ENCODE data around the gene PCNT.

DNA sequence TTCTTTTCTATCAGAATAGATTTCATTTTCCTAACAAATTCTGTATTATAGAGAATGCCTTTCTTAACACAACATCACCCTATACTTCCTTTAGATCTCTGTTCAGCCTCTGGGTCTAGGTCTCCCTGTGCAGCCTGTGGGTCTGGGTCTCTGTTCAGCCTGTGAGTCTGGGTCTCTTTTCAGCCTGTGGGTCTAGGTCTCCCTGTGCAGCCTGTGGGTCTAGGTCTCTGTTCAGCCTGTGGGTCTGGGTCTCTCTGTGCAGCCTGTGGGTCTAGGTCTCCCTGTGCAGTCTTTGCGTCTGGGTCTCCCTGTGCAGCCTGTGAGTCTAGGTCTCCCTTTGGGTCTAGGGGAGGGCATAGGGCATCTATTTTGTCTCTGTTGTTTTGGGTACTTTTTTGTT is 75.2 kb downstream of the PCNT start:
- TF ChIP-seq, protein P1, sequence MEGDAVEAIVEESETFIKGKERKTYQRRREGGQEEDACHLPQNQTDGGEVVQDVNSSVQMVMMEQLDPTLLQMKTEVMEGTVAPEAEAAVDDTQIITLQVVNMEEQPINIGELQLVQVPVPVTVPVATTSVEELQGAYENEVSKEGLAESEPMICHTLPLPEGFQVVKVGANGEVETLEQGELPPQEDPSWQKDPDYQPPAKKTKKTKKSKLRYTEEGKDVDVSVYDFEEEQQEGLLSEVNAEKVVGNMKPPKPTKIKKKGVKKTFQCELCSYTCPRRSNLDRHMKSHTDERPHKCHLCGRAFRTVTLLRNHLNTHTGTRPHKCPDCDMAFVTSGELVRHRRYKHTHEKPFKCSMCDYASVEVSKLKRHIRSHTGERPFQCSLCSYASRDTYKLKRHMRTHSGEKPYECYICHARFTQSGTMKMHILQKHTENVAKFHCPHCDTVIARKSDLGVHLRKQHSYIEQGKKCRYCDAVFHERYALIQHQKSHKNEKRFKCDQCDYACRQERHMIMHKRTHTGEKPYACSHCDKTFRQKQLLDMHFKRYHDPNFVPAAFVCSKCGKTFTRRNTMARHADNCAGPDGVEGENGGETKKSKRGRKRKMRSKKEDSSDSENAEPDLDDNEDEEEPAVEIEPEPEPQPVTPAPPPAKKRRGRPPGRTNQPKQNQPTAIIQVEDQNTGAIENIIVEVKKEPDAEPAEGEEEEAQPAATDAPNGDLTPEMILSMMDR (IDR thresholded peaks at IDR 0.05), result no peak
- TF ChIP-seq EP300 (IDR thresholded peaks at IDR 0.05) (no peak), POLR2A (IDR thresholded peaks at IDR 0.05) (no peak)

All from tibial nerve (tissue), 4 donors.